HUES64 (cell line): ENCODE measurements around the gene TFAP2C.
A peak's percentile ranks its signal among the peaks of the same experiment; 100 is the strongest.
"Not testable (repeated sequence)": the region's sequence is repeated elsewhere in the genome, so short reads cannot be mapped to it uniquely, and the experiment has no call there.

Experiments
- H3K27ac ChIP-seq: 2 replicates; pipeline ENCODE4 v1.7.0; 2013; ENCODE audit warnings: low read depth, low read length, inconsistent platforms
- H3K27me3 ChIP-seq: 2 replicates; pipeline ENCODE4 v1.6.1; 2013; ENCODE audit warnings: mild to moderate bottlenecking, low read length; ENCODE audit not compliant: insufficient read depth
- H3K36me3 ChIP-seq: 2 replicates; pipeline ENCODE4 v1.6.1; 2013; ENCODE audit warnings: mild to moderate bottlenecking, low read length; ENCODE audit not compliant: insufficient read depth
- H3K4me1 ChIP-seq: 2 replicates; pipeline ENCODE4 v1.6.1; 2013; ENCODE audit warnings: mild to moderate bottlenecking, low read length, moderate library complexity; ENCODE audit not compliant: insufficient read depth
- H3K4me3 ChIP-seq: 2 replicates; pipeline ENCODE4 v1.5.1; 2013; ENCODE audit warnings: mild to moderate bottlenecking, low read length, moderate library complexity
- H3K9ac ChIP-seq: 2 replicates; pipeline ENCODE4 v1.6.1; 2013; ENCODE audit warnings: mild to moderate bottlenecking, low read depth, low read length
- H3K9me3 ChIP-seq: 2 replicates; pipeline ENCODE4 v1.6.1; 2013; ENCODE audit warnings: low read depth, low read length; ENCODE audit not compliant: insufficient read depth
- WGBS: fragments of 150-250, 120-280 bp; methylation state at CpG from one replicate; pipeline ENCODE4 v1.1.7; 2013; ENCODE audit warnings: missing lambda C conversion rate; 5-methylcytosine and 5-hydroxymethylcytosine counted together

Gene TFAP2C

DNA sequence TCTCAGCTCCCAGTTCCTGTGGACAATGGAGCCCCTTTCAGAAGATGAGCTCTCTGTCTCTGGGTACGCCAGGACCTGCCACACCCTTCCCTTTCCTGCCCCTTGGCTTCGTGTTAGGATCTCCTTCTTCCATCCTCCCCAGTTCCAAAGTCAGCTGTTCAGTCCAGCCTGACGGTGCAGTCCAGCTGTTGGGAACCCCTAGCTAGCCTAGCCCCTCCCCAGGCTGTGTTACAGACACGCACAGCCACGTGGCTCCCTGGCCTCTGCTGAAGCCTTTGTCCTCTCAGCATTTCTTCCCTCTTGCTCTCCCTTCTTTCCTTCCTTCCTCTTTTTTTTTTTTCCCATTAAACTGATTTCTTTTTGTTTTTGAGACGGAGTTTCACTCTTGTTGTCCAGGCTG lies 12.4 kb upstream of the TFAP2C start:
- H3K9ac ChIP-seq = no peak overlapping the region
- no peaks in the 10 kb centered on the region for H3K9me3 ChIP-seq

DNA sequence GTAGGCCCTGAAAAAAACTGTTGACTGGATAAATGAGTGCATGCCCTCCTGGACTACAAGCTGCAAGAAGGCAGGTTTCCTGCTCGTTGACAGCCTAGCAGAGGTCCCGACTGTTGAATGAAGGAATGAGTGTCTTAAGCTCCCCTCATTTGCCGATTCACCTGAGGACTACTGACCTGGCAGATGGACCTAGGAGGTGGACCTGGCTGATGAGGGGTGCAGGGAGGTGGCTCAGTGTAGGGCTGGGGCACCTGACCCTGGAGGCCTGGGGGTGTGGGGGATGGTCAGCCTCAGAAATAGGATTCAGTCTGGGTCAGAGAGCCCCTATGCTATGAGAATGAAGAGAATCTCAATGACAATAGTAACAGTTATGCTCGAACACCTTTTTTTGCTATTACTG lies 11.6 kb upstream of the TFAP2C start:
- 87% methylated on average over 3 of the region's 4 CpGs for WGBS
- no peak overlapping the region for H3K27ac ChIP-seq
- no peaks in the 10 kb centered on the region for H3K9me3 ChIP-seq
- no peak overlapping the region for H3K4me3 ChIP-seq
- H3K27me3 ChIP-seq = no peaks in the 10 kb centered on the region
- H3K4me1 ChIP-seq = no peaks in the 10 kb centered on the region
- H3K9ac ChIP-seq = no peak overlapping the region
- H3K36me3 ChIP-seq = no peaks in the 10 kb centered on the region

More for the DNA sequence above, 12.4 kb upstream of the TFAP2C start:
- WGBS = 85% methylated on average over 6 of the region's 6 CpGs
- Histone ChIP-seq H3K36me3 (no peaks in the 10 kb centered on the region), H3K27ac (no peak overlapping the region), H3K4me1 (no peaks in the 10 kb centered on the region), H3K4me3 (no peak overlapping the region), H3K27me3 (no peaks in the 10 kb centered on the region)

DNA sequence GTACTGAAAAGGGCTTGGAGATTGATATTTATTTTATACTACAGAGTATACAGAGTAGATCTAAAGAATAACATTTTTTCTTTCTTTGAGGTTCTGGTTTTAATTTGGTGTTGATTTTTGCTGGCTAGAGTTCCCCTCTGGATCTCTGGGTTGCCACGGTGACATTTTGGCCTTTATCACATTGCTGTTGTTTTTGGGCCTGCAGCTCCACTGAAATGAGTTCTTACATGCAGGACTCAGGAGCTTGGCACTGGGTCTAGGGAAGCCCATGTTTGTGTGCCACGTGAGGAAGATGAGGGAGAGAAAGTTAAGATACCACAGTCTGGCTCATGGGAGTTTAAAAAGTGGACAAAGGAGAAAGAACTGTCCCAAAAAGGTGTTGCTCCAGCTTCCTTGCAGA lies 7.4 kb upstream of the TFAP2C start:
- Histone ChIP-seq H3K4me1 (peaks cover 16% of the 10 kb centered on the region), H3K4me3 (no peak overlapping the region), H3K9me3 (no peaks in the 10 kb centered on the region), H3K9ac (no peak overlapping the region), H3K27me3 (peaks cover 27% of the 10 kb centered on the region), H3K27ac (no peak overlapping the region), H3K36me3 (no peaks in the 10 kb centered on the region)
- 91% methylated on average over 2 of the region's 2 CpGs for WGBS

DNA sequence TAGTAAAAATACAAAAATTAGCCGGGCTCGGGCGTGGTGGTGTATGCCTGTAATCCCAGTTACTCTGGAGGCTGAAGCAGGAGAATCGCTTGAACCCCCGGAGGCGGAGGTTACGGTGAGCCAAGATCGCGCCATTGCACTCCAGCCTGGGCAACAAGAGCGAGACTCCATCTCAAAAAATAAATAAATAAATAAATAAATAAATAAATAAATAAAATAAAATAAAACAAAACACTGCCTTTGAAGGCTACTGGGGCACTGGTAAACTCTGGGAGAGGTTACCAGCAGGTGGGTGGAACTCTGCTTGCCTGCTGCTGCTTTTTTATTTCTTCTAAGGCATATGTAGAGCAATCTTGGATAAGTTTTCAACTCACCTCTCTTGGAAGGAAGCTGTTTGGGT lies 5.2 kb upstream of the TFAP2C start:
- not testable (repeated sequence) for H3K4me3 ChIP-seq, H3K36me3 ChIP-seq, H3K9me3 ChIP-seq, H3K9ac ChIP-seq
- peaks cover 31% of the 10 kb centered on the region for H3K4me1 ChIP-seq
- H3K27ac ChIP-seq = peak overlapping the region; percentile 45; the same call in 1 of the 2 replicates
- 89% methylated on average over 9 of the region's 10 CpGs for WGBS
- H3K27me3 ChIP-seq = peaks cover 49% of the 10 kb centered on the region

DNA sequence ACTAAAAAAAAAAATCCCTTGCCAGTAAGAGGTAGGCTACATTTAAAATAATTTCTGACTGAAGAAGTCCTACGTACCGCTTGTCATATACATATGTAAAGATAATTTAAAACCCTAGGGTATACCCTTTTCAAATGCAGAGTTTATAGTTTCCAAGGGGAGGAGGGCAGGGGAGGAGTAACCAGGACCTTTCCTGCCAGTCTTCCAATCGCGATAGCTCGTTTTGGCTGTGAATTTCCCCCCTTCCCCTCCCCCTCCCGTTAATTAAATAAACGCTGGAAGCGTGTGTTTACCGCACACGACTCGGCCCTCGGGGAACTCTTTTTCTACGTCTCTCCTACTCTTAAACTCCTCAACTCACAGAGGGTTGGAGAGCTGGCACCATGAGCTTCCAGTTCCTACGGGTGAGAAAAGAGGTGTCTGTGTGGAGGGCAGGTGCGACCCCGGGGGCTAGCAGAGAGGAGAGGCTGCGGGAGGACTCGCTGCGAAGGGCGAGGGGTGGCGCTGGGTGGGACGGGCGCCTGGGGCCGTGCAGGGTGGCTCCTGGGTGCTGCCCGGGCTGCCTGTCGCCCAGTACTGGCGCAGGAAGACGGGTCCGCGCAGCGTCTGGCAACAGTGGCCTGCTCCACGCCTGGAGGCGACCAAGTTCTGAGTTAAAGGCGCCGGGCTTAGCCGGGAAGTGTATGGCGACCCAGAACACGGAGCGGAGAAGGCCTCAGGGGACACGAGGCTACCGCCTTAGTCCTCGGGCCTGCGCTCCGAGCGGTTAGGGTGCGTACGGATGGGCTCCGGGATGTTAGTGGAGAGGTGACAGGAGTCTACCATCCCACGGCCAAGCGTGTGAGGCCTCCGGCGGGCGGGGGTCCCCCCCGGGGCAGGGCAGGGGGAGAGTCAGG lies 4.1 kb upstream of the TFAP2C start:
- WGBS = under 1% methylated on average over 52 of the region's 54 CpGs
- 0 out of 2 replicates have a peak overlapping the region, but pooled peaks have one; percentile 14 for H3K9ac ChIP-seq
- no peak overlapping the region; the same call in 1 of the 2 replicates for H3K27ac ChIP-seq
- no peaks in the 10 kb centered on the region for H3K36me3 ChIP-seq
- H3K4me1 ChIP-seq = peaks cover 31% of the 10 kb centered on the region
- peaks cover 59% of the 10 kb centered on the region for H3K27me3 ChIP-seq
- H3K4me3 ChIP-seq = peak overlapping the region; percentile 87
- no peaks in the 10 kb centered on the region for H3K9me3 ChIP-seq

DNA sequence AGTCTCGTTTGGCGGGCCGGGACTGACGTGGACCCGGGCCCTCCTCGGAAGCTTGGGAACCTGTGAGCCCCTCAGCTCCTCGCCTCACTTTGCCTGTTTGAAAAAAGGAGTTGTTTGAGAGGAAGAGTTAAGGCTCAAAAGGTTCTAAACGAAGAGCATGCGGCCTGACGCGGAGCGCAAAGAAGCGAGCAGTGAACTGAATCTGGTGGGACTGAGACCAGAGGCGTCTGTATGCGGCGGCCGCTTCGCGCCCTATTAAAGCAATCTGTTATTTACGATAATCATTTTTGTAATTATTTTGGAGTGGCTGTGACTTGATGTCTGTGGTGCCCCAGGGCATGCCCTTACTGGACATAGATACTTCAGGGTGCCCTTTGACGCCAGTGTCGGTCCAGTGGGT lies 3.3 kb upstream of the TFAP2C start:
- no peaks in the 10 kb centered on the region for H3K36me3 ChIP-seq
- peak overlapping the region; percentile 87 for H3K4me3 ChIP-seq
- H3K9me3 ChIP-seq = no peaks in the 10 kb centered on the region
- H3K27me3 ChIP-seq = peaks cover 63% of the 10 kb centered on the region
- WGBS = 6% methylated on average over 22 of the region's 22 CpGs
- H3K27ac ChIP-seq = no peak overlapping the region
- peaks cover 31% of the 10 kb centered on the region for H3K4me1 ChIP-seq
- H3K9ac ChIP-seq = no peak overlapping the region

DNA sequence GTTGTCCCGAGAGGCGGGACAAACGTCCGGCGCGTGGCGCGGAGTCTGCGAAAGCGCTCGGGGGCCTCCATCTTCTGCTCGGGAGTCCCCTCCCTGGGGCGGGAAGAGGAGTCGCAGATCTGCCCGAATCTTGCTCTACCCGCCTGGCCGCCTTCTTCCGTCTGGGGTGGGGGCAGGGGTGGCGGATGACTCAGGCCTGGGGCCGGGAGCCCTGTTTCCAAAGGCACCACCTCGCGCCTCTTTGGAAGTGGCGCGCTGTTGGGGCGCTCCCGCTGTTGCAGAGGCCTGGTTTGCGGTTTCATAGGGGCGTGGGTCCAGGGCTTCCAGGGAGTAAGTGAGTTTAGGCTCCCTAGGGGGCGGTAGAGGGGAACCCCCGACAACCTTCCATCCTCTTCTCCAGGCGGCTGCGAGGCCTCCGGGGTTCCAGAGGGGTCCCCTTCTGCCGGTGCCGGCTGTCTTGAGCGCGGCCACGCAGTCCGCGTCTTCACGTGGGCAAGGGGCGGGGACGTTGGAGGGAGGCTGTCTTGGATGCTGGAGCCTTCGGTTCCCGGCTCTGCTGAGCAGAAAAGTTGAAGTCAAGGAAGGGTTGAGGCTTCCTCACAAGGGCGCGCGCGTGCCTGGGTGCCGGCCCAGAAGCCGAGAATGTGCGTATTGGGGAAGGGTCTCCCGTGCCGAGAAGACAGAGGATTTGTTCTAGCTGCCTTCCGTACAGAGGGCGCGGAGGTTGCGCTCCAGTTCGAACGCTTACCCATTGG lies 2.6 kb upstream of the TFAP2C start:
- Histone ChIP-seq H3K4me3 (peak overlapping the region; percentile 87), H3K4me1 (peaks cover 31% of the 10 kb centered on the region), H3K27ac (no peak overlapping the region), H3K36me3 (no peaks in the 10 kb centered on the region), H3K9ac (no peak overlapping the region), H3K27me3 (peaks cover 70% of the 10 kb centered on the region), H3K9me3 (no peaks in the 10 kb centered on the region)
- under 1% methylated on average over 57 of the region's 60 CpGs for WGBS

DNA sequence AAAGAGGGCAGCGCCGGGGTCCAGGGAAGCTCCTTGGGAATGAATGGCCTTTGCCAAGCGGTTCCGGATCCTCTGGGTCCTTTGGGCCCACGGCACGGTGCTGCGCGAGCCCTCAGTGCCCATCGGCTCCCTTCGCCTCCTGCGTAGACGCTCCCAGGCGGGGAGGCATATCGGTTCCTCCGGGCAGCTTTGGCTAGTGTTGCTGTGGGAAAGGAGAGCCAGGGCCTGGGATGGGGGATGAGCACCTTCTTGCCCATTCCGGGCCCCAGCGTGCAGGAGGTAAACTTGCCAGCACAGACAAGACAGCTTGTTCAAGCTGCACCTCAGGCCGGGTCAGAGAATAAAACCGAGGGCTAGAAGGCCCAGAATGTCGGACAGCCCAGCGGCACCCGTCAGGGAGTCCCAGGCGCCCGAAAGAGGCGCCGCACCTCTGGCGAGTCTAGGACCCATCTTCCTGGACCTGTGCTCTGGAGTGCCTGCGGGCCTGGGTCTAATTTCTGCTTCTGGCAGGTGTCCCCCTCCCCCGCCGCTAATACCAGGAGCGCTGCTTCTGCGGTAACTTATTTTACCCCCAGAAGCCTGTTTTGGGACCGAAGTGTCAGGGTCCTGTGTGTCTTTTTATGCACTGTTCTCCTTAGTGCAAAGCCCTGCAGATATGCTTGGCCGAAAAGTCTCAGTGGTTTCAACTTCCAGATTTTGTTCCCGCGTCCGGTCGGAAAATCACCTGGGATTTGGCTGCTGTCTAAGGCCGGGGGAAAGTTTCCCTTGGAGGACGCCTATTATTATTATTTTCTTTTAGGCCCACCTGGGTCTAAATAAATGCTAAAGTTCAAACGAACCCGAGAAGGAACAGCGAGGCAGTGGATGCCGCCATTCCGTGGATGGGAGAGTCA lies 1.7 kb upstream of the TFAP2C start:
- 3% methylated on average over 45 of the region's 45 CpGs for WGBS
- no peak overlapping the region for H3K27ac ChIP-seq
- H3K4me3 ChIP-seq = peak overlapping the region; percentile 87
- H3K9me3 ChIP-seq = no peaks in the 10 kb centered on the region
- peaks cover 39% of the 10 kb centered on the region for H3K4me1 ChIP-seq
- H3K36me3 ChIP-seq = peaks cover 5% of the 10 kb centered on the region; the same call in 1 of the 2 replicates
- H3K27me3 ChIP-seq = peaks cover 78% of the 10 kb centered on the region
- H3K9ac ChIP-seq = no peak overlapping the region

DNA sequence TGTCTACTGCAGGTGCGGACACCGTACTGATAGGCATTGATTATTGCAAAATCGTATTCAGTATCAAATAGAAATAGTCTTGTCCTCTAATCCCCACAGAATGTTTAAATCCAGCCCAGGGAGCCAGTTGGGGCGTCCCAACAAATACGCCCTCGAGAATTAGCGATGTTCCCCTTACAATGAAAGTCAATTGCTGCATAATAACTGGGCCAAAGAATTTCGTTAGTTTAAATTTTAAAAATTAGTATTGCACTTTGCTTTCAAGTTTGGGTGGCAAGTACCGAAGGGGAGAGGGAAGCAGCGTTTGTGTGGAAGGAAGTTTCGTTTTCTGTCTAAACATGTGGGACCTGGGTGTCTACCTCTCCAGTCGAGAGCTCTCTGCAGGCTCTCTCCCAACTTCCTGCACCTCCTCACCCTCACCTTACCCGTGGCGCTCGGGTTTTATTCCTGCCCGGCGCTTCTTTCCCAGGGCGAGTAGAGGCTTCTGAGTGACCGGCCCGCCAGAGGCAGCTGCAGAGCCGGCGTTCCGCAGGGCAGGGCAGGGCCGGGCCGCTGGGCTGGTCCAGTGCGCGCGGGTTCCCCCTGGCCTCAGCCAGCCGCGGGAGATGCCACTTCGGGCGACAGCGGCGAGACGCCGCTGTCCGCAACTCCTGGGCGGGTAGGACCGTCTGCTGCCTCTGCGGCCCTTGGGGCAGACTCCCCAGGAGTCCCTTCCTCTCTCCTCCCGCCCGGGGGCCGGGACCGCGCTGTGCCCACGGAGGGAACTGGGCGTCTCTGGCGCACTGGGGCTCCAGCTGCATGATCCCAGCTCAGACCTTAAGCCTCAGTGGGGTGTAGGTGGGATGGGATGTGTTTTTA lies 862 bp upstream of the TFAP2C start:
- peak overlapping the region; percentile 87 for H3K4me3 ChIP-seq
- peaks cover 9% of the 10 kb centered on the region for H3K36me3 ChIP-seq
- H3K27ac ChIP-seq = no peak overlapping the region
- no peaks in the 10 kb centered on the region for H3K9me3 ChIP-seq
- H3K27me3 ChIP-seq = peaks cover 83% of the 10 kb centered on the region
- WGBS = 2% methylated on average over 48 of the region's 48 CpGs
- no peak overlapping the region for H3K9ac ChIP-seq
- peaks cover 42% of the 10 kb centered on the region for H3K4me1 ChIP-seq

DNA sequence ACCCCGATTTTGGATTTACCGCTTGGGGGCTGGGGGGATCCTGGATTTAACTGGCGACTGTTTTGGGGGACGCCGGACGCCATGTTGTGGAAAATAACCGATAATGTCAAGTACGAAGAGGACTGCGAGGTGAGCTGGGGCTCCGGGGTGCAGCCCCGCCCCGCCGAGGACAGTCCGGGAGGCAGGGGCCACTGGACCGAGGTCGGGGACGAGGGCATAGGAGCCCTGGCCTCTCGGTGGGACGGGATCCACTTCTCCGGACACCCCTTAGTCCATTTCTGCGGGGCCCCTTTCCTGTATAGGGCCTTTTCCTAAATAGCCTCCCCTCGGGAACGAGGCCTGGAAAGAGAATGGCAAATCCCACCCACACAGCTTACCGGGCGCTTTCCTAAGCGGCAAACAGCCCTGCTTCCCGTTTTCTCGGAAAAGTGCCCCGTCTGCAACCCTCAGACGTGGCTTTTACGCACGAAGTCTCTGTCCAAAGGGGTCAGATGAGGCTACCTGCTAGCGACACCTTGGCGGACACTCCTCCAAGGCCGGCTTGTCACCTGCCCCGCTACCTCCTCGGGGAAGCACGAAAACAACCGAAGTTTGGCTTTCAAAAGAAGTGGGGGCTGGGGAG lies 469 bp downstream of the TFAP2C start:
- Histone ChIP-seq H3K27me3 (peaks cover 79% of the 10 kb centered on the region), H3K4me3 (peak overlapping the region; percentile 87), H3K27ac (no peak overlapping the region; the same call in 1 of the 2 replicates), H3K36me3 (peaks cover 22% of the 10 kb centered on the region), H3K9me3 (no peaks in the 10 kb centered on the region), H3K4me1 (peaks cover 43% of the 10 kb centered on the region), H3K9ac (peak overlapping the region; percentile 61)
- under 1% methylated on average over 39 of the region's 39 CpGs for WGBS
